Measurements from ENCODE around the gene P3H2. TPM values are rescaled to one million over a fixed set of nuclear protein-coding genes. Genes with fewer than 3 reads are reported as not detected.

P3H2 gene
- total and polyA plus RNA-seq, 11 donors: 0.55 to 24.8 (median 3.8) TPM

GRCh38 chr3:189949580-189949979, 171.1 kb downstream of the P3H2 start:
- no peak for ATAC-seq
- TF ChIP-seq CTCF (IDR thresholded peaks at IDR 0.05) (no peak), POLR2A (IDR thresholded peaks at IDR 0.05) (no peak)
- no peak for DNase-seq
- intact Hi-C loops (cut with DNase I): loop anchor here in 6 of 10 donors (2.0 to 5.0 kb wide), 5 partner anchors 672 to 682 kb away; no protein-coding TSS in a partner anchor
- H3K27ac ChIP-seq: no peak overlapping the region
- peaks cover 0 to 8% (median 0%) of the 10 kb centered on the region in 9 donors for H3K27me3 ChIP-seq
- H3K4me1 ChIP-seq: peaks cover 0 to 5% (median 0%) of the 10 kb centered on the region in 12 donors
- H3K4me3 ChIP-seq: no peak overlapping the region
- no peaks in the 10 kb centered on the region for H3K9me3 ChIP-seq
- no peaks in the 10 kb centered on the region for H3K36me3 ChIP-seq
- 72 to 85% (median 79%) methylated on average over 4 of the region's 4 CpGs for WGBS, 4 donors

GRCh38 chr3:189948724-189949045, 172.0 kb downstream of the P3H2 start:
- peaks cover 0 to 8% (median 0%) of the 10 kb centered on the region in 9 donors for H3K27me3 ChIP-seq

GRCh38 chr3:189947948-189948723, 172.6 kb downstream of the P3H2 start:
- TF ChIP-seq POLR2A (IDR thresholded peaks at IDR 0.05) (no peak), CTCF (IDR thresholded peaks at IDR 0.05) (peak; percentile 33 to 64 (median 48))
- DNase-seq: no peak
- peaks cover 0 to 5% (median 0%) of the 10 kb centered on the region in 12 donors for H3K4me1 ChIP-seq
- H3K27ac ChIP-seq: no peak overlapping the region
- H3K9me3 ChIP-seq: no peaks in the 10 kb centered on the region
- intact Hi-C loops (cut with DNase I): loop anchor here in 7 of 10 donors (2.0 to 5.0 kb wide), 5 partner anchors 671 to 681 kb away; no protein-coding TSS in a partner anchor
- no peak overlapping the region for H3K4me3 ChIP-seq
- ATAC-seq: no peak
- 35 to 39% (median 36%) methylated on average over 6 of the region's 6 CpGs for WGBS, 4 donors
- no peaks in the 10 kb centered on the region for H3K36me3 ChIP-seq
- H3K27me3 ChIP-seq: peaks cover 0 to 8% (median 0%) of the 10 kb centered on the region in 9 donors

More at GRCh38 chr3:189948724-189949045, 172.0 kb downstream of the P3H2 start:
- no peak for ATAC-seq
- no peak for DNase-seq
- H3K4me1 ChIP-seq: peaks cover 0 to 5% (median 0%) of the 10 kb centered on the region in 12 donors
- H3K4me3 ChIP-seq: no peak overlapping the region
- H3K36me3 ChIP-seq: no peaks in the 10 kb centered on the region
- intact Hi-C loops (cut with DNase I): loop anchor here in 6 of 10 donors (2.0 to 5.0 kb wide), 5 partner anchors 671 to 681 kb away; no protein-coding TSS in a partner anchor
- TF ChIP-seq CTCF (IDR thresholded peaks at IDR 0.05): no peak
- H3K27ac ChIP-seq: no peak overlapping the region
- no peaks in the 10 kb centered on the region for H3K9me3 ChIP-seq

- intact Hi-C loops (cut with DNase I): loop anchor here in 4 of 10 donors (2.0 to 5.0 kb wide), 4 partner anchors 670 to 680 kb away; no protein-coding TSS in a partner anchor
- ATAC-seq (peak in 1 of 4 donors; percentile 55), DNase-seq (no peak)
- 44 to 55% (median 48%) methylated on average over 4 of the region's 4 CpGs for WGBS, 4 donors
- Histone ChIP-seq H3K27ac (no peak overlapping the region), H3K4me1 (peaks cover 0 to 5% (median 0%) of the 10 kb centered on the region in 12 donors), H3K4me3 (no peak overlapping the region), H3K36me3 (no peaks in the 10 kb centered on the region), H3K27me3 (peaks cover 0 to 8% (median 0%) of the 10 kb centered on the region in 9 donors), H3K9me3 (no peaks in the 10 kb centered on the region)
- no peak for TF ChIP-seq CTCF (IDR thresholded peaks at IDR 0.05)
- TF ChIP-seq POLR2A (IDR thresholded peaks at IDR 0.05): no peak
Measured at GRCh38 chr3:189947068-189947467, 173.6 kb downstream of the P3H2 start.
